ENCODE measurements around the gene LDHAL6A. TPM values are rescaled to one million over a fixed set of nuclear protein-coding genes. Genes with fewer than 3 reads are reported as not detected.

Gene LDHAL6A
- total RNA-seq, 1 experiment from 2014 or later, result not detected

DNA sequence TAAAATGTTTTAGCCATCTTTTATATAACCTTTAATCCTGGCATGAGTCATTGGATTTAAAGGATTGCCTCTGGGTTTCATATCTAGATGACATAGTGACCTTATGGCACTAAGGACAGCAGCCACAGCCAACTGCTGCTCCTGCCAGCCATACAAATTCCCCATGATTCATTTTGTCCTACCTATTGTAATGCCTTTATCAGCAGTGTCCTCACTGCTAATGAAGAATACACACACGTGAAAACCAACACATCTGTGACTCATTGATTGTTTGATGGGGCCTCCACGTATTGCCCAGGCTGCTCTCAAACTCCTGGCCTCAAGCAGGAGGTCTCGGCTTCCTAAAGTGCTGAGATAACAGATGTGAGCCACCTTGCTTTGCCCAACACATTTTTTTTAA is 1.8 kb downstream of the LDHAL6A start:
- Histone ChIP-seq H4K8ac (replicated peaks; ENCODE audit: insufficient read length, low read depth, low read length) (no peak overlapping the region), H2AFZ (ENCODE audit: low read length) (no peak overlapping the region), H2AK5ac (ENCODE audit: insufficient read length, low read length) (no peak overlapping the region), H3K79me2 (ENCODE audit: insufficient read depth, low read length) (no peaks in the 10 kb centered on the region), H3K4me1 (ENCODE audit: insufficient read depth, low read length) (no peaks in the 10 kb centered on the region), H2BK20ac (ENCODE audit: low read depth, low read length, poor library complexity, severe bottlenecking) (no peak overlapping the region), H3K9me3 (ENCODE audit: control insufficient read depth, low read depth, low read length) (no peaks in the 10 kb centered on the region), H3K79me1 (ENCODE audit: insufficient read depth, low read depth, low read length, poor library complexity, severe bottlenecking) (no peaks in the 10 kb centered on the region), H3K4me2 (ENCODE audit: insufficient read depth, insufficient read length, low read length) (no peak overlapping the region), H3T11ph (ENCODE audit: low read length) (no peak overlapping the region), H3K14ac (ENCODE audit: insufficient read depth, low read length) (no peak overlapping the region), H4K91ac (ENCODE audit: insufficient read length, low read depth, low read length) (no peak overlapping the region), H3K27me3 (ENCODE audit: insufficient read depth, low read length) (no peaks in the 10 kb centered on the region), H4K20me1 (ENCODE audit: control insufficient read depth, insufficient read depth, insufficient read length) (no peaks in the 10 kb centered on the region), H3K56ac (ENCODE audit: insufficient read length, low read depth, low read length) (no peak overlapping the region), H3K9ac (ENCODE audit: extremely low read depth, insufficient read length, low read length) (no peak overlapping the region), H2BK15ac (ENCODE audit: low read depth, low read length) (no peak overlapping the region), H3K23me2 (ENCODE audit: insufficient read length, low read depth, low read length, poor library complexity, severe bottlenecking) (no peaks in the 10 kb centered on the region), H4K5ac (ENCODE audit: insufficient read length, low read depth, low read length) (no peak overlapping the region), H3K23ac (ENCODE audit: insufficient read length, low read depth, low read length) (no peak overlapping the region), H3K4ac (ENCODE audit: low read depth, low read length) (no peak overlapping the region), H2BK12ac (ENCODE audit: insufficient read length, low read depth, low read length) (no peak overlapping the region), H3K27ac (ENCODE audit: insufficient read length, low read depth, low read length) (no peak overlapping the region), H2BK120ac (ENCODE audit: low read depth, low read length, poor library complexity, severe bottlenecking) (no peak overlapping the region), H3K18ac (ENCODE audit: insufficient read length, low read depth, low read length) (no peak overlapping the region), H2BK5ac (ENCODE audit: insufficient read length, low read length) (no peak overlapping the region)
- H3K36me3 Mint-ChIP-seq (ENCODE audit: insufficient read depth in 1 of 3, low read depth in 3 of 3), result no peaks in the 10 kb centered on the region
- no peak overlapping the region for H3K4me3 Mint-ChIP-seq
- DNase-seq, result no peak
- TF ChIP-seq, protein P1, sequence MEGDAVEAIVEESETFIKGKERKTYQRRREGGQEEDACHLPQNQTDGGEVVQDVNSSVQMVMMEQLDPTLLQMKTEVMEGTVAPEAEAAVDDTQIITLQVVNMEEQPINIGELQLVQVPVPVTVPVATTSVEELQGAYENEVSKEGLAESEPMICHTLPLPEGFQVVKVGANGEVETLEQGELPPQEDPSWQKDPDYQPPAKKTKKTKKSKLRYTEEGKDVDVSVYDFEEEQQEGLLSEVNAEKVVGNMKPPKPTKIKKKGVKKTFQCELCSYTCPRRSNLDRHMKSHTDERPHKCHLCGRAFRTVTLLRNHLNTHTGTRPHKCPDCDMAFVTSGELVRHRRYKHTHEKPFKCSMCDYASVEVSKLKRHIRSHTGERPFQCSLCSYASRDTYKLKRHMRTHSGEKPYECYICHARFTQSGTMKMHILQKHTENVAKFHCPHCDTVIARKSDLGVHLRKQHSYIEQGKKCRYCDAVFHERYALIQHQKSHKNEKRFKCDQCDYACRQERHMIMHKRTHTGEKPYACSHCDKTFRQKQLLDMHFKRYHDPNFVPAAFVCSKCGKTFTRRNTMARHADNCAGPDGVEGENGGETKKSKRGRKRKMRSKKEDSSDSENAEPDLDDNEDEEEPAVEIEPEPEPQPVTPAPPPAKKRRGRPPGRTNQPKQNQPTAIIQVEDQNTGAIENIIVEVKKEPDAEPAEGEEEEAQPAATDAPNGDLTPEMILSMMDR (conservative IDR thresholded peaks at IDR 0.05), result no peak
- H3K27me3 Mint-ChIP-seq (ENCODE audit: low read depth), result peaks cover 4% of the 10 kb centered on the region; the same call in 1 of the 2 replicates
- H3K27ac Mint-ChIP-seq, result no peak overlapping the region
- WGBS (ENCODE audit: extremely low coverage, insufficient read length, low lambda C conversion rate), result no CpG with 5 or more reads among the region's 3 CpGs
- peaks cover 8 to 9% of the 10 kb centered on the region in 2 experiments for H3K4me1 Mint-ChIP-seq
- no peaks in the 10 kb centered on the region for H3K9me3 Mint-ChIP-seq
